NCI-H446 treated with DMSO at 0.1 percent for 48 hours (cell line): ENCODE data around the gene GABRG3.

Experiments used
- DNase-seq: peaks from one replicate; lab custom pipeline; 2025; lab: John Stamatoyannopoulos, UW

The GABRG3 gene

GRCh38 chr15:26970712-26971210, at the start of gene GABRG3:
TSS of gene GABRG3 (plus strand) at chr15:26971181.
- no peak for DNase-seq

DNA sequence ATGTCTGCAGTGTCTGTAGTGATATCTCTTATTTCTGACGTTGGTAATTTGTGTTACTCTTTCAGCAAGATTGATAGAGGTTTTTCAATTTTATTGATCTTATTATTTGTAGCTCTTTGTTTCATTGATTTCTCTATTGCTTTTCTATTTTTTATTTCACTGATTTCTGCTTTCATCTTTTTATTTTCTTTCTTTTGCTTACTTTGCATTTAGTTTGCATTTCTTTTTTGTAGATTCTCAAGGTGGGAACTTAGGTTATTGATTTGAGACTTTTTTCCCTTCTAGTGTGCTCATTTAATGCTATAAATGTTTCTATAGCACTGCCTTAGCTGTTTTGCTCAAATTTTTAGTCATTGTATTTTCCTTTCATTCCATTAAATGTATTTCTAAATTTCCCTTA, 49.5 kb upstream of the GABRG3 start:
- DNase-seq, result no peak

- DNase-seq, result no peak
These were observed 44.9 kb upstream of the GABRG3 start for GRCh38 chr15:26926081-26926480.

GRCh38 chr15:26928051-26928450, 42.9 kb upstream of the GABRG3 start:
- no peak for DNase-seq

DNA sequence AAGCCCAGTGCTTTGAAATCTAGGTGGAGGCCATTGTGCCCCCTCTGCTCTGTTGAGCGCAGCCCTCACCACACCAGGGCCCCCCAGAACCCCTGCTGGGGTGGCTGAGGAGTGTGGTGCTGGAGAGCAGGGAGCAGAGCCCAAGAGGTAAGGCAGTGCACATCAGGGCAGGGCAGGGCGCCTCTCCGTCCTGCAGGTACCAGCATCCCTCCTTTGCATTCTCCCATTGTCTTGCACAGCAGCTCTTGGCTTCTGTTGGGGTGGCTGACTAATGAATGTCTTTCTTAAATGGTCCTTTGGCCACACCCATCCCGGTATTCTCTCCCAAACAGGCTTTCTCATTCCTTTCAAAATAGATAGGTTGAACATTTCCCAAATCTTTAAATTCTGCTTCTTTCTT, 41.4 kb upstream of the GABRG3 start:
- DNase-seq, result no peak

GRCh38 chr15:26934848-26935247, 36.1 kb upstream of the GABRG3 start:
- DNase-seq, result no peak

GRCh38 chr15:26935322-26935721, 35.7 kb upstream of the GABRG3 start:
- no peak for DNase-seq

DNA sequence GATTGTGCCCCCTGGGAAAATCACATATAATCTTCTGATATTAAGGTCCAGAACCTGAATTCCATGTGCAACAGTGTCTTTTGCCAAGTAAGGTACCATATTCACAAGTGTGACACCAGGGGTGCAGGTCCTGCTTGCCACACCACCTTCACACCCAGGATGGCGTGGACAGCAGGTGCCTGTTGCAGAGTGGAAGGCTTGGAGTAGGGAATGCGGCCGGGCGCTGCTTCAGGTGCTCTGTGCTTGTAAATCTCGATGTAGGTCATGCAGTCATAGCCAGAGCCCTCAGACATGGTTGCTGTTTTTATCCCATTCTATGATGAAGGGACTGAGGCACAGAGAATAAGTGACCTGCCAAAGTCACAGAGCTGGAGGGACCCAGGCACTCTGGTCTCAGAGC, 34.5 kb upstream of the GABRG3 start:
- DNase-seq, result no peak

DNA sequence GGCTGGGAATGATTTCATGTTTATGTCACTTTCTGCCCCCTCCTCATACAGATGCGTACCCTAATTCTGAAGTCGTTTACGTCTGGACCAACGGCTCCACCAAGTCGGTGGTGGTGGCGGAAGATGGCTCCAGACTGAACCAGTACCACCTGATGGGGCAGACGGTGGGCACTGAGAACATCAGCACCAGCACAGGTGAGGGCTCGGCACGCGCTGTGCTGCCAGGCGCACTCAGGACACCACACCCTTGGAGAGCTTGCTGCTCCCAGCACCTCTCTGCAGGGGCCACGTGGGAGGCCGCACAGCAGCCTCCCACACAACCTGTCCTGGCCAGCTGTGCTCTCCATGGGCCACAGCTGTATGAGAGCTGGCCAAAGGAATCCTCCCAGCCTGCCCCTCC, 33.8 kb upstream of the GABRG3 start:
- no peak for DNase-seq

- no peak for DNase-seq
These were observed 31.6 kb upstream of the GABRG3 start for GRCh38 chr15:26939398-26939797.

GRCh38 chr15:26941489-26941888, 29.5 kb upstream of the GABRG3 start:
- no peak for DNase-seq

- DNase-seq, result no peak
These were observed 27.1 kb upstream of the GABRG3 start for GRCh38 chr15:26943866-26944265.

DNA sequence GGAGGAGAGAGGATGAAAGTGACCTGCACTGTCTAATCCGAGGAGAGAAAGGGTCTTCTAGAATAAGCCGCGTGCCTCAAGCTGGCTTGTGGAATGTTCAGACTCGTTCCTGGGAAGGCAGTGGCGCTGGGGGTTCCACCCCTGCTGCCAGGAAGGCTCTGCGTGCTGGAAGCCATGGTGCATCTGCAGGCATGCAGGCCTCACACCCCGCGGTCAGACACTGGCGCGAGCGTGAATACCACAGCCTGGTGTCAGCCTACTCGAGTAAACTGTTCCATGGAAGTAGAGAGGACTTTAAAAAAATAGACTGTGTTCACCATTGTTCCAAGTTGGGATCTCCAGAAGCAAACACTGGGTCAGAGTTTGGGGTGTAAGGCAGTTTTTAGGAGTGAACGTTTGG, 25.9 kb upstream of the GABRG3 start:
- DNase-seq, result no peak

- DNase-seq, result no peak
These were observed 21.0 kb upstream of the GABRG3 start for GRCh38 chr15:26950001-26950400.

GRCh38 chr15:26954403-26954802, 16.6 kb upstream of the GABRG3 start:
- DNase-seq, result no peak

DNA sequence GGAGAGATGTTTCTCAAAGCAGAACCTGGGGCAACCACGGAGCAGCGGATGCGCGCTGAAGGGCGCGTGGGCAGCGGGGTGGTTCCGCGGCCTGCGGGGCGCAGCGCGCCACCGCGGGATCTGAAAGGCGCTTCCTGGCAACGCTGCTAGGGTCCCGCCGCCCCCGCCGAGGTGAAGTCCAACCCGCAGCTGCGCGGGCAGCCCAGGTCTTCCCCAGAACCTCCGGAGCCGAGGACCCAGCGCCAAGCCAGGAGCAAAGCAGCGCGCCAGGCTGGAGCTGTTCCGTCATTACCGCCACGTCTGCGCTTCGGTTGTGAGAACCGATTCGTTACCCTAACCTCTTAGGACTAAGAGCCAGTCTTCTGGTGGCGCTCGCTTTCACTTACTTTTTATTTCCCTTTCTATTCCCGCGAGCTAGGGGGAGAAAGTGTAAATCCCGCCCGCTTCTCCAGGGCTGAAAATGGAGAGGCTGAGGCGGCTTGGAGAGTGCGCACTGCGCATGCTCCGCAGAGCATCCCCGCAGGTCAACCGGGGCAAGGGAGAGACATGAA, 3.2 kb upstream of the GABRG3 start:
- no peak for DNase-seq

DNA sequence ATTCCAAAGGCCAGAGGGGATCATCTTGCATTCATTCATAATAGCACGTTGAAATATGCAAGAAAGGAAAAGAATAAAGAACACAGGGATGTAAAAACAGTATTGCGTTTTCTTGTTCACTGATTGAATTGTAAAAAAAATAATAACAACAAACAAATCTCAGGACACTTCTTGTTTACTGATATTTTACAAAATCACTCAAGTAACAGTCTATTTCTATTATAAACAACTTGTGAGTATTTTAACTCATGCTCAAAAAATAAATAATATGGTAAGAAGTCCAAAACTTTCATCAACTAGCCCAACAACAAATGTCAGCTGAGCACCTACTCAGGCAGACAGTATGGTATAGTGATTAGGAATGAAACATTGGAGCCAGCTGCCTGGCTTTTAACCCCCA, 2.2 kb upstream of the GABRG3 start:
- DNase-seq, result no peak

DNA sequence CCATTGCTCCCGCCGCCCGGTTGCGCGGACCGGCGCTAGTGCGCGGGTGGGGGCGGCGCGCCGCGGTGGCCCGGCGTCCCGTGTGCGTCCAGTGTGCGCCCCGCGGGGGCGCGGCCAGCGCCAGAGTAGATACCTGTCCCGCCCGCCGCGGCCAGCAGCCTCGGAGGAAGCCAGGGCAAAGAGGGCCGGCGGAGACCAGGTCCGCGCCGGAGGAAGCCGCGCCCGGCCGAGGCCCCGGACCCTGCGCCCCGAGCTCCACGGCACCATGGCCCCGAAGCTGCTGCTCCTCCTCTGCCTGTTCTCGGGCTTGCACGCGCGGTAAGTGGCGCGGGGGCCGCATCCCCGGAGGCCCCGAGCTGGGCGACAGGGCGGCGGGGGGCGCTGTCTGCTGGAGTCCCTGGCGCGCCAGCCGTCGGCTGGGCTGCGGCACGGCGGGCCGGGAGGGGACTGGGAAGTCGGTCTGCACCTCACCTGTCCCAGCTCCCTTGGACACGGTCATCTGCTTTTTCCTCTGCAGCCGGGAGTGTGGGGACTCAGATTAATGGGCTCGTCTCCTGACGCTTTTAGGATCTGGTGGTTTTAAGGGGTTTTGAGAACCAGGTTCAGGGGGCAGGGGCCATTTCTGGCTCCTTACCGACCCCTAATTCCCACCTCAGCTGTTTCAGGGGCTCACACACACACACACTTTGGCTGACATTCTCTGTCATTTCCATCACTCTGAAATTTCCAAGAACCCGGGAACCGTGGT, 464 bp downstream of the GABRG3 start:
- DNase-seq, result no peak

DNA sequence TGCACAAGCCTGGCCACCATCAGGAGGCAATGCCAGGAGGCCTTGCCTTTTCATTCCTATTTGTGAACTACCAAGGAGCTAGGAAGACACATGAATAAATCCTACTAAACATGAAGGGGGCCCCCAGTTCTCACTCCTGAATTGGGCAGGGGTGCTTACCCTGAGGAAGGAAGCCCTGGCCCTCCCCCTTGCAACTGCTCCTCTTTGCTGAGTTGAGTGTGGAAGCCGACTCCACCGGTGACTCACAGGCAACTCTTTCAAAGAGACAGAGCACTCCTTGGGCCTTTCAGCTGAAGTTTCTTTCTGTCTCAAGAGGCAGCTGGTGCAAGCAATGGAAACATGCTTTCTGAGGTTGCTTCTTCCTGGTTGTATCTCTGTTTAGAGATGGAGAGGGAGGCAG, 1.7 kb downstream of the GABRG3 start:
- DNase-seq, result no peak

- no peak for DNase-seq
These were observed 3.3 kb downstream of the GABRG3 start for GRCh38 chr15:26974120-26974780.

- no peak for DNase-seq
These were observed 10.5 kb downstream of the GABRG3 start for GRCh38 chr15:26981492-26981891.

- no peak for DNase-seq
These were observed 12.8 kb downstream of the GABRG3 start for GRCh38 chr15:26983822-26984221.

GRCh38 chr15:26985050-26985449, 14.1 kb downstream of the GABRG3 start:
- DNase-seq, result no peak
